Endothelial cell of umbilical vein (primary cell): ENCODE data around the gene SETD1A.

ENCODE experiments used
- EZH2 ChIP-seq: IDR thresholded peaks from 2 replicates; pipeline ENCODE4 v1.6.1; 2012; ENCODE audit warnings: borderline replicate concordance, low read depth, mild to moderate bottlenecking, moderate library complexity, low read length, inconsistent platforms; ENCODE audit not compliant: severe bottlenecking
- FOS ChIP-seq: IDR thresholded peaks from 2 replicates; pipeline ENCODE4 v1.6.1; 2011; ENCODE audit warnings: mild to moderate bottlenecking, low read length, moderate library complexity, borderline replicate concordance; ENCODE audit not compliant: insufficient read depth
- JUN ChIP-seq: IDR thresholded peaks from 2 replicates; pipeline ENCODE4 v1.6.1; 2011; ENCODE audit warnings: borderline replicate concordance, low read depth; ENCODE audit not compliant: insufficient read length, insufficient read depth
- POLR2A ChIP-seq: IDR thresholded peaks from 2 replicates; pipeline ENCODE4 v1.6.1; 2012; ENCODE audit warnings: low read depth, mild to moderate bottlenecking, control low read depth, low read length
- POLR2AphosphoS5 ChIP-seq: IDR thresholded peaks from 2 replicates; pipeline ENCODE4 v1.6.1; 2012; ENCODE audit warnings: low read depth, mild to moderate bottlenecking, control low read depth, low read length, moderate library complexity; ENCODE audit not compliant: insufficient read depth
- TF ChIP-seq, protein P1 (sequence below), 2 donors: IDR thresholded peaks; 1 replicate in 1 of 2; 2 replicates in 1 of 2; pipeline ENCODE4 v1.5.1; 2011; ENCODE audit warnings: low read length in 2 of 2, mild to moderate bottlenecking in 2 of 2, moderate library complexity in 2 of 2, control low read depth in 1 of 2, inconsistent platforms in 1 of 2, low read depth in 1 of 2; ENCODE audit not compliant: insufficient read depth in 1 of 2; ENCODE audit errors: extremely low read depth in 1 of 2
- TF ChIP-seq, protein P2 (sequence below): IDR thresholded peaks from 2 replicates; pipeline ENCODE4 v1.6.1; 2011; ENCODE audit not compliant: insufficient read depth, insufficient read length

DNA sequence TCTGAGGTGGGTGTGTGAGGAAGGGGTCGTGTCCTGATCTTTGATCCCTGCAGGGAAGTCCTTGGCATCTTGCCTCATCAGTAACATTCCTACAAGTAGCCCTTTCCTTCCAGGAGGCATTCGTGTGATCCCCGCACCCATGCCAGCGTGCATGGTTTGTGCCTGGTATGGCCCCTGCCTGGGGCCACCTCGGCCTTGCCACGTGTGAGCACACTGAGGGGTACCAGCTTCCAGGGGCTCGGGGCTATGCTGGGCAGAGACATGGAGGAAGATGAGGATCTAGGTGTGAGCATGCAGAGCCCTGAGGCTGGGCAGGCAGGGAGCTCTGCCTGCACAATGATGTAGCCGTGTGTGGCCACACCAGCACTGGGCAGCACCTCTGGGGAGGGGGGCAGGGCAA is 33.5 kb downstream of the SETD1A start:
- TF ChIP-seq, protein P1, sequence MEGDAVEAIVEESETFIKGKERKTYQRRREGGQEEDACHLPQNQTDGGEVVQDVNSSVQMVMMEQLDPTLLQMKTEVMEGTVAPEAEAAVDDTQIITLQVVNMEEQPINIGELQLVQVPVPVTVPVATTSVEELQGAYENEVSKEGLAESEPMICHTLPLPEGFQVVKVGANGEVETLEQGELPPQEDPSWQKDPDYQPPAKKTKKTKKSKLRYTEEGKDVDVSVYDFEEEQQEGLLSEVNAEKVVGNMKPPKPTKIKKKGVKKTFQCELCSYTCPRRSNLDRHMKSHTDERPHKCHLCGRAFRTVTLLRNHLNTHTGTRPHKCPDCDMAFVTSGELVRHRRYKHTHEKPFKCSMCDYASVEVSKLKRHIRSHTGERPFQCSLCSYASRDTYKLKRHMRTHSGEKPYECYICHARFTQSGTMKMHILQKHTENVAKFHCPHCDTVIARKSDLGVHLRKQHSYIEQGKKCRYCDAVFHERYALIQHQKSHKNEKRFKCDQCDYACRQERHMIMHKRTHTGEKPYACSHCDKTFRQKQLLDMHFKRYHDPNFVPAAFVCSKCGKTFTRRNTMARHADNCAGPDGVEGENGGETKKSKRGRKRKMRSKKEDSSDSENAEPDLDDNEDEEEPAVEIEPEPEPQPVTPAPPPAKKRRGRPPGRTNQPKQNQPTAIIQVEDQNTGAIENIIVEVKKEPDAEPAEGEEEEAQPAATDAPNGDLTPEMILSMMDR (IDR thresholded peaks at IDR 0.05; ENCODE audit: extremely low read depth in 1 of 2, insufficient read depth in 1 of 2, low read depth in 1 of 2, low read length in 2 of 2): no peak
- TF ChIP-seq, protein P2, sequence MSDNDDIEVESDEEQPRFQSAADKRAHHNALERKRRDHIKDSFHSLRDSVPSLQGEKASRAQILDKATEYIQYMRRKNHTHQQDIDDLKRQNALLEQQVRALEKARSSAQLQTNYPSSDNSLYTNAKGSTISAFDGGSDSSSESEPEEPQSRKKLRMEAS: no peak
- TF ChIP-seq EZH2: no peak
- TF ChIP-seq POLR2A: no peak
- TF ChIP-seq JUN: no peak
- no peak for TF ChIP-seq FOS
- TF ChIP-seq POLR2AphosphoS5: no peak
